HG02588 (cell line): Measurements from ENCODE around the gene TSPAN8.
"Not testable (repeated sequence)": the region's sequence is repeated elsewhere in the genome, so short reads cannot be mapped to it uniquely, and the experiment has no call there.

Experiments
- ATAC-seq: cut with Tn5 transposase; IDR thresholded peaks from one replicate; pipeline ENCODE4 v1.9.1; 2021; ENCODE audit warnings: mild to moderate bottlenecking, moderate library complexity; ENCODE audit not compliant: unreplicated experiment

TSPAN8 gene

DNA sequence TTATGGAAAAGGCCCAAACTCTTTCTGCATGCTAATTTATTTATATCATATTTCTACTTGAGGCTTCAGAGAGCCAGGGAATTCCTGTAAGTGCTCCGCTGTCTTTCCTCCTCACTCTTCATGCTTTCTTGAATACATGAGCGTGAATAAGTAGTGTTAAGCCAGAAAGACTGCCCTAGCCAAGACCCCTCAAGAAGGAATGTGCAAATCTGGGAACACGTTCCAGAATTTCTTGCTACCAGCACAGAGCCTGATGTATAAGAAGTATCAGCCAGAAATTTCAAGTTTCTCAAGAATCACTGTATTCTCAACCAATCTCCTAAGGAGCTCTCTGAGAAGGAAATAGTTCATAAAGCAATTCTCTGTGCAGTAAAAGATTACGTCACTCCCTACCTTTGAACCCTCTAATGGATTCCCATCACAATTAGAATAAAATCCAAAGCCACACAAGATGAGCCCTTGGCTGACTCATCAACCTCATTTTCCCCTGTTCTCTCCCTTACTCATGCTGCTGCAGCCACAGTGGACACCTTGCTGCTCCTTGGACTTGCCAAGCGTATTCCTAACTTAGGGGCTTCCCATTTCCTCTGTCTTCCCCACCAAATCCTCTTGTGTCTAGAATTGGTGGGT, 6.9 kb upstream of the TSPAN8 start:
- no peak for ATAC-seq

DNA sequence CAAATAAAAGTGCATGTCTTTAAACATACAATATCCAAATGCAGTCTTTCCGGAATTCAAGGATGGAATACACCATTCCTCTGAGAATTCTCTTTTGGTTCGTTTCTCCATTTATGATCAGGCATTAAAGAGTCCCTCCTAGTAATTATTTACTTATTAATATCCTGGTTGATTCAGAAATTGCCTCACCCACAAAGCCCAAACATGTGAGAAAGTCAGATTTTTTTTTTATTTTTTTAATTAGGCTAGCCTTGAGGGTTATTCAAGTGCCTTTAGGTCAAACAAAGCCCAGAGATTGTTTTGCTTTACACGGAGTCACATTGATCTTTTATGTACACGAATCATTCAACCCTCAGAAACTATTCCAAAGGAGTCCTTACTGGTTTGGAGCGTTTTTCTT, 6.4 kb upstream of the TSPAN8 start:
- no peak for ATAC-seq

DNA sequence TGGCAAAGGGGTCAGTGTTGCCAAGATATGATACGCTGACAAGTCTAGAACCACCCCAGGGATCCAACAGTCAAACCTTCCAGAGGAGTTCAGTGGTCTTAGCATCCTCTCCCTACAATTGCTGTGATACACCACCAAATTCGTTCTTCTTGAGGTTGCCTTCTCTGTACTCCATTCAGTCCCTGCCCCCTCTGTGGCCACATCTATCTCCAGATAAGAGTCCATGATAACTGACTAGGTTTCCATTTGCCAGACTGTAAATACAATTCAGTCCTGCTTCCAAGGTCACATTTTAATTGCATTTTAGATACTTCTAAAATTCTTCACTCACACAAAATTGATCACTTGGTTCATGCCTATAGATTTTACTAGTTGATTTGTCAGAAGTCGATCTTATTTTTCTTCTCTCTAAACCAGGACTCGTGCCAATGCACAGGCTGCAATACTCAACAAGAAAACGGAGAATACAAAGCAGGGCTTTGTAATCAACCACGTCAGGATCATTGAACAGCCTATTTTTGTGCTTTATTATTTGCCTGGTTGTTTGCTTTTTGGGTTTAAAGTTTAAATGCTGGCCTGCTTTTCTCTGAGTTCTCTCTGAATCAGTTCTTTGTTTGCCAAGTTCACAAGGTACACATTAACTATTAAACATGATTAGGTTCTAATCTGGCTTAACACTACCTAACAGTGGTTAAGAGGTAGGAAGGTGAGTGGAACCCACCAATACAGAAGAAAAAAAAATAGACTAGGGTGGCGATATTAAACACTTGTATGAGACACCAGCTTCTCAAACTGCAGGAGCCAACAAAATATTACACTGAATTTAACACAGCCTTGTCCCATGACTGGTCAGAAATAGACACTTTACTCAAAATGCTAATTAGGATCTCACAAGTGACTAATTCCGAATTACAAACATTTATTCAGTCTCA, 5.3 kb upstream of the TSPAN8 start:
- no peak for ATAC-seq

DNA sequence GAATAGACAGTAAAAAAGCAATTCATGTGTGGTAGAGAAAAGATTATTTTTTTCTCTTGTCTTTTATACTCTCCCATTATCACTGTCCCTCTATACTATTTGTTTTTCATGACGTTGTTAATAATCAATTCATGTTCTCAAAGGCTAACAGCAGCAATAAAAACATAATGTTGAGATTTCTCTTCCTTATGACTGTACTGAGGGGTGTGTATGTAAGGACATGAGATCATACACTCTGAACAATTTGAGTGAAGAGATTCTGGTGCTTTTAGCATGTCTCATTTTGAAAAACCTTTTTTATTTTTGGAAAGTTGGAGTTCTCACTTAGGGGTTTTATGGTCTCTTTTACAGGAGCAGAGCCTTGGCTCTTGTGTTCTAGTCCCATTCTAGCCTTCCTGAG, 3.8 kb upstream of the TSPAN8 start:
- no peak for ATAC-seq

DNA sequence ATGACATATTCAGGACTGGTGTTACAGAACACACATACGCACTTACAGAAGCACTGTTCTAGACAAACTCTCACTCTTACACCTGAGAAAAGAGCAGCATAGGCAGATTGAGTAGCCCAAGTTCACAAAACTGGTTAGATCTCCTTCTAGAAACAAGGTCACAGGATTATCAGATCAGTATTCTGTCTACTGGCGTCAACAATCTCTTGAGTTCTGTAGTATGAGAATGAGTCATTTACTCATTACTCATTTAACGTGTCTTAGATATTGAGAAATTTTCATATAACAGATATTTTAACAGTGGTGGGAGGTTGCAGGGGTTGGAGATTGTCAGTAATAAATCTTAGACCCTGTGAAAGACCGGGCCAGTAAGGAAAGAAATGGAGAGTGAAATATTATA, 2.8 kb upstream of the TSPAN8 start:
- no peak for ATAC-seq

DNA sequence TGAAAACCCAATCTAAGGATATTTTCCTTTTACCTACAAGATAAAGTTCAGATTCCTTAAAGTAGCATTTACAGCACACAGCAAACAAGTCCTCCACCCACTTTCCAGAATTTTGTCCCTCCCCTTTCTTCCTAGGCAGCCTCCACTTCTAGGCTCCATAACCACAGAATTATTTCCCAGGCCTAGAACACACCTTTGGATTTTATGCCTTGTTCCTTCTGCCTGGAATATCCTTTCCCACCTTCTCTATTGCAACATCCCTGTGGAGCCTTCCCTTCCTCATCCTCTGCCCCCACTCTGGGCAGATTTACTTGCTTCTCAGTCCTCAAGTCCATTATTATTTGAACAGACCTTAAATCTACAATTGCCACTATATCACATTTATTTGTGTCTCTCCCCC, 2.1 kb upstream of the TSPAN8 start:
- ATAC-seq: no peak

DNA sequence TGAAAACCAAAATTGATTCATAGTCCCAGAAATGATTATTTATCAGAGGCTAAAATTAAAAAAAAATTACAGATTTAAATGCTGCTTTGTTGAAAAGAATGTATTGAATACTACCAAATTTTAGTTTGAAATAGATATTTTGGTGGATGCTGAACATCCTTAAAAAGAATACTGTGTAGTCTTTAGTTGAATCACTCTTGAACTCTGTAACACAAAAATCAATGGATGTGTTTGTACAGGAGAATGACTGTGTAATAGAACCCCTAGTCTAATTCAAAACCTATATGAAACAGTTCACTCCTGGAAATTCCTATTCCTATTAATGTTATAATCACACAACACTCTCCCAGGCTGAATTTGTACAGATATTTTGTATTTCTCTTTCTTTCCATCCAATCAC, 1.5 kb upstream of the TSPAN8 start:
- ATAC-seq: no peak

DNA sequence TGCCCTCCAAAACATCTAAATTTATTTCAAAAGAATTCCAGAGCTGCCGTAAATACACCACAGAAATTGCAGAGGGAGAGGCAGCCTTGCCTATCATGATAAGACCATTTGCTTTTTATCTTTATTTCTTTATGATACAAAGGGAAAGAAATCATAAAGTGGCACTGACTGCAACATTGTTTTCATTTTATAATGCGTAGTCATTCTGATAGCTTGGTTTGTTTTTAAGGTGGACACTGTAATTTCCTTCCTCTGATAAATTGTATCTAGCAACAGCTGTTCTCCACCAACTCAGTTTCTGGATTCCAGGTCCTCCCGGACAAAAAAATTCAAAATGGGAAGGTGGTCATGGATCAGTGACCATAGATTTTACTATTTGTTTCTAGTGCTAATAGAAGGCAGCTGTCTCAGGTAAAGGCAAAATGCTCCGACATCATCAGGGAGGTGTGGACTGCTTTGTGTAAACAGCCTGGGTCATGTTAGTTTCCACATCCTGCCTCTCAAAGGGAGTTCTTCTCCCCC, 623 bp upstream of the TSPAN8 start:
- ATAC-seq: no peak

DNA sequence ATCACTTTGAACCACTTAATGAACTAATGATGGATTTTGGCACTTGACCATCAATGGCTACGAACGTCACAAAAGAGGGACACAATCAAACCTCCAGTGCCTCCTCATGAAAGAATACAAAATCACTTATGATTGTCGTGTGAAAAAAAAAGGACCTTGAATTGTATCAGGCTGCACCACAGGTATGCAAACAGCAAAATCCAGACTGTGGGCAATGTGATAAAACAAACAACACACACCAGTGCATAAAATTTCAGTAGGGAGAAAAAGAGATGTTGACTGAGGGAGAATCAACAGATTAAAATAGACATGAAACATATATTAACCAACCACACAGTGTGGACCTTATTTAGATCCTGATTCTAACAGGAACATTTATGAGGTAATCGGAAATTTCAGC, 2.6 kb downstream of the TSPAN8 start:
- no peak for ATAC-seq

DNA sequence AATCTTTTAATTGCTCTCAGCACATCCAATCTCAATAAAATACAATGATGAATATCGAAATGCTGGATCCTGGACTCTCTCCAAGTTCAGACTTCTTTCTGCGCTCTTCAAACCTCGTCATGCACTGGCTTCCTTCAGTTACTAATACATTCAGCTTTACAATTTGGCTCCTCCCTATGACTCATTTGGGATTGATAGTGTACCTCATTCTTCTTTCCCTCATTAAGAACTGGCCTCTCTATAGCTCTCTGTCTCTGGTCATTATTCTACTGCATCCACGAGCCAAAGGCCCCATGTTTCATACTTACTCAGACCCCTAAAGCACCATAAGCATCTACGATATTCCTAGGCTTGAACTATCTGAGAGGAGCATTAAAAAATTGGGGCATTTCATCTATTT, 4.9 kb downstream of the TSPAN8 start:
- ATAC-seq: no peak

DNA sequence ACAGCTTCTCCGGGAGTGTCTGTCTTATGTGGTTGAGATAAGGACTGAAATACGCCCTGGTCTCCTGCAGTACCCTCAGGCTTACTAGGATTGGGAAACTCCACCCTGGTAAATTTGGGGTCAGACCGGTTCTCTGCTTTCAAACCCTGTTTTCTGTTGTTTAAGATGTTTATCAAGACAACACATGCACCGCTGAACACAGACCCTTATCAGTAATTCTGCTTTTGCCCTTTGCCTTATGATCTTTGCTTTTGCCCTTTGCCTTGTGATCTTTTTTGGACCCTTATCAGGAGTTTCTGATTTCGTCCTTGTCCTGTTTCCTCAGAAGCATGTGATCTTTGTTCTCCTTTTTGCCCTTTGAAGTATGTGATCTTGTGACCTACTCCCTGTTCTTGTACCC, 7.8 kb downstream of the TSPAN8 start:
- not testable (repeated sequence) for ATAC-seq

DNA sequence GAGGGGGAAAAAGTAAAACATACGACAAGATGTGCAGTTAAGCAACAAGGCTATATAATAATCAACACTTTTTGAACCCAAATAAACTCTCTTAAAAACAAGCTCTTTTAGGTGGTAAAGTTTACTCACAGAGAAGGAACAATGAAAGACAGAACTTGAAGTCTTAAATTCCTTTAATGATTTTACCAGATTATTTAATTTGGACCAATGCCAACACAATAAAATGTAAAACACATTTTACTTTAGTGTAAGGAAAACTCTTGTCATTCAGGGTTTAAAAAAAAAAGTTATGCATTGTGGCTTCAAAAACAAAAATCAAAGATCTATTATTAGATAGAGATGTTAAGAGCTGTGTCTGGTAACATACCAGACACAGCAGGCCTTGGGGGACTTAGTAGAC, 13.1 kb downstream of the TSPAN8 start:
- ATAC-seq: no peak

DNA sequence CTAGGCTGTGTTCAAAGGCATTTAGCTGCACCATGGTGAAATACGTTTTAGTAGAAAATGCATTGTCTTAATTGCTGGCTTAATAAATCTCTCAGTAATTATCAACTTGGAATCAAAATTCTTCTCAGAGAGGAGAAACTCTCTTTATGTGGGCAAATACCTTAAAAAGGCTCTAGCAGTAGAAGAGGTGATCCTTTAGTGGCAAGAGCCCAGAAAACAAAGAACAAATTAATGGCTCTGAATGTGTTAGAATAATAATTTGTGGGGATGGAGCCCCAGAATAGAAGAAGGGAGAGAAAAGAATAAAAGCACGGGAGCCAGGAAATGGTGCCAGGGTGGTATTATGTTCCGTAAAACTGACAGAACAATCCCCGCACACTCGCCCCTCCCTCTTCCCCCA, 14.8 kb downstream of the TSPAN8 start:
- ATAC-seq: no peak

DNA sequence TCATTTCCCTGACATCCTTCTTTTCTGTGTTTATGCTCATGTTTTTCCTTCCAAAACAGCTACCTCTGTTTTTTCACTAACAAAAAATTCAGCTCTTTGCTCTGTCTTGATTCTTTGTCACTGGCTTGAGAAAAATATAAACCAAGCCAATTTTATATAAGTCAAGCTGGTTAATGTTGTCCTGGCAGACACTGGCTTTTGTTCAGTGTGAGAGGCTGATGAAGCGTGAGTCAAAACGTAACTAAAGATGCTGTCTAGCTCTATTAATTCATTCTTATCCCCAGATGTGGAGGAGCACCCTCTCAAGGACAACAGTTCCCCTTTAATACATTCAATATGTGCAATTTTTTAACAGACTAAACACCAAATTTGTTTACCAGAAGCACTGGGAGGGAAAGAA, 15.8 kb downstream of the TSPAN8 start:
- ATAC-seq: no peak

DNA sequence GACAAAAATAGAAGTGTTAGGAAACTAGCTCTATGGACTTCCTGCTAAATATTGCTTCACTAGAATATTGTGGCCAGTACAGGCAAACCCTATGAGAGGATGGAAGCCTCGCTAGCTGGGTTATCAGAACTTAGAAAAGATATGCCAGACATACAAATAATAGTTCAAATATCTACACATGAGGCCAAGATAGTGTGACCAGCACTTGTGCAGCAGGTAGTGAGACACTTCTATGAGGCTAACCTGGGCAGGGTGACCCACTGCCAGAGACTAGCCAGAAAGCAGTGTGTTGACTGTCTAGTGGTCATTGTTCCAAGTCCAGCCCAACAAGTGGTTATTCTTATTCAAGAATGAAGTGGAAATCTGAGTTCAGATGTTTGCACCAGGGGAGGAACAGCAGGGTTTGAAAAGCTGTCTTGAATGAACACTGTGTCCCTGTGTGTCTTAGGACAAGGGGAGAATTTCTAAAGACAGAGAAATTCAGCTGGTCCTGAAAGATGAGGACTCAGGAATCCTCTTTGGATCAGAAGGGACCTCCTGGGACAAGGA, 16.3 kb downstream of the TSPAN8 start:
- no peak for ATAC-seq

DNA sequence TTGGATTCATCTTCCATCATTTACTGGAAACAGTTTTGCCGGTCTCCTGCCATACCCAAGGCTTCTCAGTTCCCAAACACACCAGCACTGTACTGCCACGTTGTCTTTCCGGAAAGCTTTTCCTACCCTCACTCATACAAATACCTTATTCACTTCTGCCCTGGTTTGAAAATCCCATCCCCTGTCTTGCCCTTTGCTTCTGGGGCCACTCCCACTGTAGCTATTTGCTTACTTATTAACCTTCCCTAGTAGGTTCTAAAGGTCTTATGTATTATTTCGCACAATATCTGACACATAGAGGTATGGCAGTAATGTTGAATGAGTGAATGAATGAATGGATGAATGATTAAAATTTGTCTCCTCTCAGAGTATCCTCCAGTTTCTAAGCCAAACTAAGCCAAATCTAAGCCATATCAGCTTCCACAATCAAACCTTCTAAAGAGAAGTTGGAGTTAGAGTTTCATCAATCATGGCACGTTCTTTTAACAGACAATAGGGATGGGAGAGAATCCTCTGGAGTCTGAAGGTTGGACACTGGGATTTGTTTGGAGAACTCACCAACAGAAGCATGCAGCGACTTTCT, 18.6 kb downstream of the TSPAN8 start:
- ATAC-seq: no peak

DNA sequence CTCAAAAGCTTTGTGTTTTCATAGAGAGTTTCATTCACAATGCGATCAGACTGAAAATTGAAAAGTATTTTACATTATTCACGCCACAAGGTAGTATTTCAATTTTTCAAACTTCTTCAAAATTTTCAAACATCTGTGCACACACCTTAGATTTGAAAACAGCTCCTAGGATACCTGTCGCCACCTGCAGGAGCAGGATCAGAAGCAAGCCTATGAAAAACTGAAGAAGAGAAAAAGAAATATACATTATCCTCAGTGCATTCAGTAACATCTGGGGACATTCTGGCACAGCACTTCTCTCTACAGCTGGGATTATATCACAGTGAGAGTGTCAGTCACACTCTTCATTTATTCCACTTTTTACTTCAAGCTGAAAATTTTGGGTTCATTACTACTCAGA, 19.8 kb downstream of the TSPAN8 start:
- ATAC-seq: no peak

DNA sequence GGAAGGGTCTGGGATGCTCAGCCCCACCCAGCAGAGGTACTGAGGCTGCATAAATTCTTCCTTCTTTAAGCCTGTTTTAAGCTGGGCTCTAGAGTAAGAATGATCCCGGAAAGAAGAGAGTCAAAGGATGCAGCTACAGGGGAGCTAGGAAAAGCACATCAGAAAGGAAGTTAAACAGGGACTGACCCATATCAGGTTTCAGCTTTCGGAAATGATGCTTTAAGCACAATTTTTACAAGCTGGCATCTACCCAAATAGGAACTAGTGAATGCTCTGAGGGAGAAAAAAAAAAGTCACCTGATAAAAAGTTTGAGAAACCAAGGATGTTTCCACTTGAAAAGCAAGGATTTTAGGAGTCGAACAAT, 22.0 kb downstream of the TSPAN8 start:
- ATAC-seq: no peak

DNA sequence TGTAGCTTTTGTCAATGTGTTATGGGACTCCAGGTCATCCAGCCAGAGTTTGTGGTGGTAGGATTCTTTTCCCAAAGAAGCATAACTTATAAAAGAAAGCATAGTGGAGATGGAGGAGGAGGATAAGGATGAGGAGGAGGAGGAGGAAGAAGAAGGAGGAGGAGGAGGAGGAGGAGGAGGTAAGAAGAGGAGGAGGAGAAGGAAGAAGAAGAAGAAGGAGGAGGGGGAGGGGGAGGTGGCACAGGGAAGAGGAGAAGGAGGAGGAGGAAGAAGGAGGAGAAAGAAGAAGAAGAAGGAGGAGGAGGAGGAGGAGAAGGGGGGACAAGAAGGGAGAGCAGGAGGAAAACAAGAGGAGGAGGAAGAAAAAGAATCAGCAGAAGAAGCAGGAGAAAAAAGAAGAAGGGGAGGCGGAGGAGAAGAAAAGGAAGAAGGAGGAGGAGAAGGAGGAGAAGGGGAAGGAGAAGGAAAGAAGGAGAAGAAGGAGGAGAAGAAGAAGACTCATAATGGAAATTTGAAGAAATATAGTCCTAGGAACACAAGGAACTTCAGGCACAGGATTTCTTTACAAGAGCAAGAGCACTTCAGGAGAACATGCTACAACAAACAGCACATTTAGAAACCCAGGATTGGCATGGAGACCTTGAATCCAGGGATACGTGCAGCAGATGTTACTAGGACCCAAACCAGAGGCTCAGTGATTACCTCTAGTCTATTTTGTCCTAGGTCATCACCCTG, 22.6 kb downstream of the TSPAN8 start:
- ATAC-seq: no peak

DNA sequence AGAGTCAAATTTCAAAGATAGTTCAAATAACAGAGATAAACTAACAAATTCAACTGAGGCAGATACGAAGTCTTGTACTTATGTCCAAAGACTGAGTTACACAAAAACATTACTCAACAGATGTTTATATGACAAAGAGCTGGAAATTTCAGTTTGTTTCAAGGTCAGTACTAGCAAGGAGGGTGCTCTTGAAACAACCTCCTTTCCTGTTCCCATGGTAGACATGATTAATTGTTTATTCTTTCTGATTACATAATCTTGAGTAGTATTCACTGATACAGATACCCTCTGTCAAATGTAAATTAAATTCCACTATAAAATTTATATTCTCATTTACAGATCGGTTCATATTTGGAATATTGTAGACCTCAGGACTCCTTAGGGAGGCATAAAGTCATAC, 23.4 kb downstream of the TSPAN8 start:
- ATAC-seq: no peak

DNA sequence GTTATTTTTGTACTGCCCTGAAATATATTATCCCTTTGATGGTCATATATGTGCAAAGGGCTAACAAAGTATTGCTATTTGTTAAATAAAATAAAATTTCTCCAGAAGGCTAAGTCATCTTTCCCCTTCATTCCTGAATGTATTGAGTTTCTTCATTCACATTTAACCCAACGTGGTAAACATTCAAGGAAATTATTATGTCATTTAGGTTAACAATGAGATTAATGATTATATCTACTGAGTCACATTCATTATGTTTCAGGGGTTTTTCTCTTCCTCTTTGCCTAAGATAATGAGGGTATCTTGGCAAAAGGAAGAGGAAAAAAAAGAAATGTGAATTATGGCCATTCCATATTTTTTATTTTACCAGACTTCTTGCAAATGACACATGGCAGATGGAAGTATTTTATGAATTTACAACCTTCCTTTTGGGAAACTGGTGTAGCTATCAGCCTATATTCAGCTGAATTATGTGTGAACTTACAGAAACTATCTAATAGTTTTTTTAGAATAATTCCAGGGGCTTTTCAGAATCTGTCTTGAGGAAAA, 27.2 kb downstream of the TSPAN8 start:
- ATAC-seq: no peak
